Femur (tissue), 1 donor: ENCODE results near the gene IL12RB1.
"Not testable (repeated sequence)": the region's sequence is repeated elsewhere in the genome, so short reads cannot be mapped to it uniquely, and the experiment has no call there.

Source experiments
- DNase-seq: peaks from one replicate; pipeline ENCODE4 v3.0.0-alpha.2; 2017

The IL12RB1 gene

DNA sequence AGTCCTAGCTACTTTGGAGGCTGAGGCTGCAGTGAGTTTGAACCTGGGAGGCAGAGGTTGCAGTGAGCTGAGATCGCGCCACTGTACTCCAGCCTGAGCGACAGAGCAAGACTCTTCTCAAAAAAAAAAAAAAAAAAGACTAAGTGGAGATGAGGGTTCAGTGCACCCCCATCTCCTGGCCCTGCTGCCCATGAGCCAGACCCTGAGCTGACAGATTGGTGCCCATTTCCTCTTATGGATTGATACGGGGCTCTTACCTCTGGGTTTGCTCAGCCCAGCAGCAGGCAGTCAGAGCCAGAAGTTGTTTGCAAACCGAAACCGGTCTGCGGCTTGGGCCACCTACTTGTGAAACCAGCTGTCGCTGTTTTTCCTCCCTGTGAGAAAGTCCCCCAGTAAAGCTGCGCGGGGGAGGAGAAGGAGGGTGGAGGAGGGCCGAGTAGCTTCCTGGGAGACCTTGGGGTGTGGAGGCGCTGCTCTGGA lies 41.9 kb downstream of the IL12RB1 start:
- DNase-seq = peak; percentile 85

DNA sequence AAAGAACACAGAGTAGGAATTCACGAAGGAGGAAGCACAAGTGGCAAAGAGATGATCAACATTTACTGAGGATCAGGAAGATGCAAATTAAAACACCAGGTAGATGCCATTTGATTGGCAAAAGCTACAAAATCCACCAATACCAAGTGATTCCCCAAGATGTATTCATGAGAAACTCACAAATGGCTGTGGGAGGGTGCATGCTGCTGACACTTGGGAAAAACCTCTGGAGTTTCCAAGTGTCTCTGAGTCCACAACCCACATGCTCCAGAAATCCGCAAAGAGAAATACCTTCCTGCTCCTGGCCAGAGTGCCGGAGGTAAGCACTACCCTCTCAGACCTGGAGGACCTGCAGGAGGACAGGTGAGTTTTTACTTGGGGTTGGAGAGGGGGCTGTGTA lies 43.1 kb downstream of the IL12RB1 start:
- no peak for DNase-seq

DNA sequence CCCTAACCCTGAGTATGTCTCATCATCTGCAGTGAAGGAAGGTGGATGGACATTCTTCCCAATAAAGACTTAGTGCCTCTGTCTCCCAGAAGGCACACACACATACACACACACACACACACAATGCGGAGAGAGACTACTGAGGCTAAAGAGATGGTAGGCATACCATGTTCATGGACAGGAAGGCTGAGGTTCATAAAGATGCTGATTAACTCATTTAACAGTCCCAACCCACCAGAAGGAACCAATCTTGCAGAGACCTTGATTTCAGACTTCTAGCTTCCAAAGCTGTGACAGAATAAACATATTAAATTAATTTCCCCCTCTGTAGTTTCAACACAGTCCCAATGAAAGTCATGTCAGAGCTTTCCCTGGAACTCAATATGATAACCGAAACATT lies 45.7 kb downstream of the IL12RB1 start:
- DNase-seq = no peak

DNA sequence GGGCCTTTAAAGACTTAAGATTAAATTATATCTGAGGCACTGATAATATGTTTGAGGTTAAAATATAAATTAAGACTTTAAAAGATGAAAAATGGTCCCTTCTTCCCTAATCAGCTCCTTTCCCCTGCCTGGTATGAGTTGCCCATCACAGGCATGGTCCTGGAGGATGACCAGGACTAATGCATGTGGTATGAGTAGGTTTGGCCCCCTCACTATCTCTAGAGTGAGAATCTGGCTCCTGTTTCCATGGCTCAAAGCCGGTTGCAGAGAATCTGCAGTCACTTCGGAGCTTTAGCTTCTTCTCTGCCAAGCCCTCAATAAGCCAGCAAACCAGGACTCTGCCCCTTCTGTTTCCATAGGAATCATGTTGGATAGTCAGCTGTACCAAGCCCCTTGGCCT lies 54.6 kb downstream of the IL12RB1 start:
- not testable (repeated sequence) for DNase-seq

DNA sequence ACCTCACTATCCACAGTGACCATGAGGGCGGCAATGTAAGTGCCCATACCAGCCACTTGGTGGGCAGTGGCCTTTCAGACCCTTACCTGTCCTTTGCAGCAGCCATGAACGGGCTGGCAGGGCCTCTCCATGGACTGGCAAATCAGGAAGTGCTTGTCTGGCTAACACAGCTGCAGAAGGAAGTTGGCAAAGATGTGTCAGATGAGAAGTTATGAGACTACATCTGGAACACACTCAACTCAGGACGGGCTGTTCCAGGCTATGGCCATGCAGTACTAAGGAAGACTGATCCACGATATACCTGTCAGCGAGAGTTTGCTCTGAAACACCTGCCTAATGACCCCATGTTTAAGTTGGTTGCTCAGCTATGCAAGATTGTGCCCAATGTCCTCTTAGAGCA lies 55.3 kb downstream of the IL12RB1 start:
- DNase-seq = not testable (repeated sequence)

DNA sequence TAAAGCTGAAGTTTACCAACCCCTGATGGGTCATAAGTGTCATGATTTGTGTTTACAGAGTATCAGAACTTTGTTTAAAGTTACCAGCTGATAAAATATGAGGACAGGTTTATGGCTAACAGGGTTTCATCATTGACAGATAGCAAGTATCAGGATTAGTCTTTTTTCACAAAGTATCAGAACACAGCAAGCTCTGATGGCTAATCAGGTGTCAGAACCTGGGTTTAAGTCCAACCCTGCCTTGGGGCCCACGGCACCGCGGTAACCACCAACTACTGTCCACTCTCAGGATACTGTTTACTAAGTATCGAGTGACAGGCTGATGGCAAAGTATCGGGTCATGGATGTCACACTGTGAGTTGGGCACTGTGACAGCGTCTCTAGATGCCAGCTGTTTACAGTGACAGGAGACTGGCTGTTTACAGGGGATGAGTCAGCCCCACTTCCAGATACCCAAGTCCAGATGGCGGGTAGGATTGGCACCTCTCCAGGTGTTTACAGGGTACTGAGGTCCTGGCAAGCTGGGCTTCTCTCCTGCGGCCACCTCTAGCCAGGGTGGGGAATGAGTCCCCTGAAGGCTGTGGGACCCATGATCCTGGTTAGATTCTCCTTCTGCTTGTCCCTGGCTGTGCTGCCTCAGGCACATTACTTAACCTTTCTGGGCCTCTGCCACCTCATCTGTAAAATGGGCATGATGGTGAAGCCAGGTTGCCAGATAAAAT lies 57.0 kb downstream of the IL12RB1 start:
- peak; percentile 40 for DNase-seq

DNA sequence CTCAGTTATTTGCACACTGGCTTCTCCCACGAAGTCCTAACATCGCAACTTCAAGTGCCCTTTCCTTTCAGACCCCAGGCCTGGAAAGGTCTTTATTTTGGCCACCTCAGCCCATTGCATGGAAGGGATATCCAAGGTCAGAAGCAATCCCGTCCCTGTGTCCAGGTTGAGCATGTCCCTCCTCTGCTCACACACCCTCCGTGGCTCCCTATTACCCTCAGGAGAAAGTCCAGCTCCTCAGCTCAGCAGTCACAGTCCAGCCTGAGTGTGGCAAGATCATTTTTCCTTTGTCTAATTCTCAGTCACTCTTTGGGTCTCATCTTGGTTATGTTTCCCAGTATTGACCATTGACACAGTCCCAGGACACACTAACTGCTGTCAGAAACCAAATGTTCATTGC lies 59.6 kb downstream of the IL12RB1 start:
- no peak for DNase-seq

DNA sequence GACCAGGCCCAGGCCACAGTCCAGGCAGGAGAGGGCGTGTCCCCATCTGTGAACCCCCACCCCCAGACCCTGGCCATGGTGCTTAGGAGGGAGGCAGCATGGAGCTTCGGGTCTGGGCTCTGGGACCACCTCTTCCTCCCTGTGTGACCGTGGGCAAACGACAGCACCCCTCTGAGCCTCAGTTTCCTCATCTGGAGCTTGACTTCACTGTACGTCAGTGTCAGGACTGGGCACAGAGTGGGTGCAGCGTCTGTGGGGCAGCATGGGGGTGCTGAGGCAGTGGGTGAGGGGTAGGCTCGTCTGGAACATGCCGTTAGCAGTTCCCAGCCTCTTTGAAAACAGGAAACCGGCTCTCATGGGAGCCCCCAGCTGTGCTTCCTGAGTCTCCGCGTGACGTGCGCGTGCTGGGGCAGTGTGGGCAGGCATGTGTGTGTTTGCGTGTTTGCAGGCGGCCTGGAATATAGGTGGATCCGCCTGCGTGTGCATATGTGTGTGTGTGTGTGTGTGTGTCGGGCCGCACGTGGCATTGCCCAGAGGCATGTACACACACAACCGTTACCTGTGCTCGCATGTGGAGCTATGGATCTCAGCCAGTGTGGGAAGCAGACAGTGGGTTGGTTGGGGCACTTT lies 63.0 kb downstream of the IL12RB1 start:
- DNase-seq = peak; percentile 90

DNA sequence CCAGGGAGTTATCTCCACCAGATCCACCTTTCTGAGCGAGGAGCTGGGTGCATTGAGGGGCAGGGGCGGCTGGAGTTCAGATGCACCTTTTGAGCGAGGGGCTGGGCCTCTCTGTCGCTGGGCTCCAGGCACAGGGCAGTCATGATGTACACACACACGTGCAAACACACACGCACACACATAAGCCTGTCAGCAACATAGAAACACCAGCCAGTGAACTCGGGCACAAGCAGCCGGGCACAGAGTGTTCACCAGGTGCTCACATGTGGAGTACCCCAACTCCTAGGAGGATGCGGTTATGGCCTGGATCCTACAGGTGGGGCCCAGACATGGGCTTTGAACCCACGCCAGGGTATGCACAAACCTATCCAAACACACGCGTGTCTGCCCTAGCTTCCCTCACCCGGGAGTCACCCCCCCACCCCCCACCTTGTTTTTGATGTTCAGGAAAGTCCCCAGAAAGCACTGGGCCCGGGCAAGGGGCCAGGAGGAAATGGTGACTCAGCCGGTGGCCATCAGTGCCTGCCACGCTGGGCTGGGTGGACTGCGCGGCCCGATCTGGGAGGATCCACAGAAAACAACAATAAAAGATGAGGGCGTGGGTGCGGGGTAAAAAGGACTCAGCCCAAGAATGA lies 65.5 kb downstream of the IL12RB1 start:
- DNase-seq = peak; percentile 78

DNA sequence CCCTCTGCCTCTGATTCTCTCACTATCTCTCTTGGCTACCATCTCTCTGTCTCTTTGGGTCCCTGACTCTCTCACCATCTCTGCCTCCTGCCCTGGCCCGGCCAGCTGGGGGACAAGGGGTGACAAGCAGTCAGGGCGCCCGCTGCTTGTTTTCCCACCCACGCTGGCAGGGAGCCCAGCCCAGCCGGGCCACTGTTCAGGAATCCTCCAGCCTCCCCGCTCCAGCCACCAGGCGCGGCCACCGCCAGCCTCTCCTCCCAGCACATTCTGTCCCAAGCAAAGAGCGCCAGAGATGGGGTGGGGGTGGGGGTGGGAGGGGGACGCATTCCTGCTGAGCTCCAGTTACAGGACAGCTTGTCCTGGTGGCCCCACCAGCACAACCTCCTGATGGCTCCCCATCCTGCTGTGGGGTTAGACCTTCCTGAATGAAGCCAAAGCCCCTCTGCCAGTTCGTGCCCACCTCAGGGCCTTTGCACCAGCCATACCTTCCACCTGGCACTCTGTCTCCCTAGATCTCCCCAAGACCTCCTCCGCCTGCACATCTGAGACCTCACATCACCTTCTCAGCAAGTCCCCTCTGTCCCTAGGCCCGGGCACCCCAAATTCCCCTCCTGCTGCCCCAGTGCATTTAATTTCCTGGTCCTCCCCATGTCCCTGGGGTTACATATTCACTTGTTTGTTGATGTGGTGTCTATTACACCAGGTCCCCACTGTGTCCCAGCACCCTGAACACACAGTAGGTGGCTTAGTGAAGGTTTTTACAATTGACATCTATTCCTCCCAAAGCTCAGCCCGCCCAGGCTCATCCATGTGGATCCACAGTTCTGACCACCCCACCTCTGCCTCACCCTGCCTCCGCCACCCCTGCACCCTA lies 66.3 kb downstream of the IL12RB1 start:
- peak; percentile 74 for DNase-seq

DNA sequence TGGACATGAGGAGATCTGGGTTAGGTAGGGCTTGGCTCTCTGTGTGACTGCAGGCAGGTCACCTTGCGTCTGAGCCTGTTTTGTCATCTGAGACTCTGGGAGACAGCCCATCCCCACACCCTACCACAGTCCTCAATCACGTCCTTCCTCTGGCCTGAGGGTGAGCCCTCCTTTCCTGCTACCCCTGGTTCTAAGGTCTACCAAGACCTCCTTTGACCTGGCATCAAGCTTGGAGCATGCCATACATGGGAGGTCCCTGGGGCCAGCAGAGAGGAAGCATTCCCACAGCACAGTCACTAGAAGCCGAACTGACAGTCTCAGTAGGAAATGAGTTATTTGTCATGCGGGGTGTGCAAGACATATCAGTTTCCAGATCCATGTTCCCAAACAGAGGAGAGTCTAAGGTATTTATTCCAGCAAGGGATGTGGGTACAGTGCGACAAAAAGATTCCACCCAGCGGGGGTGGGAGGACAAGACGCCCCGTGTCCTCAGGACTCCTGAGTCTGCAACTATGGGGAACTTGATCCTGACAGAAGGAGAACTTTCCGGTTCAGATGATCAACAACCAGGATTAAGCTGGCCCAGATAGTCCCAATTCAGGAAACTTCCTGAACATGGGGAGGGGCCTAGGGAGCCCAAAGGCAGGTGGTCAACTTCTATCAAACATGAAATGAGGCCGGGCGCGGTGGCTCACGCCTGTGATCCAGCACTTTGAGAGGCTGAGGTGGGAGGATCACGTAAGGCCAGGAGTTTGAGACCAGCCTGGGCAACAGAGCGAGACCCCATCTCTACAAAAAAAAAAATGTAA lies 69.3 kb downstream of the IL12RB1 start:
- DNase-seq = no peak

DNA sequence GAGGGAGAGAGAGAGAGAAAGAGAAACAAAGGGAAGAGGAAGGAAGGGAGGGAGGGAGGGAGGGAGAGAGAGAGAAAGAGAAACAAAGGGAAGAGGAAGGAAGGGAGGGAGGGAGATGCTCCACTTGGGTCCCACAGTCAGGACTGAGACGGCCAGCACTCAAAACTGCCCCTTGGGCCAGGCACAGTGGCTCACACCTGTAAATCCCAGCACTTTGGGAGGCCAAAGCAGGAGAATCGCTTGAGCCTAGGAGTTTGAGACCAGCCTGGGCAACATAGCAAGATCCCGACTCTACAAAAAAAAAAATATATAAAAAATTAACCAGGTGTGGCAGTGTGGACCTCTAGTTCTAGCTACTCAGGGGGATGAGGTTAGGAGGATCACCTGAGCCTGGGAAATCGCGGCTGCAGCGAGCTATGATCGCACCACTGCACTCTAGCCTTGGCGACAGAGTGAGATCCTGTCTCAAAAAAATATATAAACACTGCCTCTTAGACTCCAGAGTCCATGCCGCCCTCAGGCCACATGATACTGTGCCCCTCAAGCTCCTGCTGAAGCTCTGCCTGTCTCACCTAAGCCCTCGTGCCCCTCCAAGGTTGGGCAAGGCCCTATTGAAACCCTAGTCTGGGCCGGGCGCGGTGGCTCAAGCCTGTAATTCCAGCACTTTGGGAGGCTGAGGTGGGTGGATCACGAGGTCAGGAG lies 70.4 kb downstream of the IL12RB1 start:
- no peak for DNase-seq

DNA sequence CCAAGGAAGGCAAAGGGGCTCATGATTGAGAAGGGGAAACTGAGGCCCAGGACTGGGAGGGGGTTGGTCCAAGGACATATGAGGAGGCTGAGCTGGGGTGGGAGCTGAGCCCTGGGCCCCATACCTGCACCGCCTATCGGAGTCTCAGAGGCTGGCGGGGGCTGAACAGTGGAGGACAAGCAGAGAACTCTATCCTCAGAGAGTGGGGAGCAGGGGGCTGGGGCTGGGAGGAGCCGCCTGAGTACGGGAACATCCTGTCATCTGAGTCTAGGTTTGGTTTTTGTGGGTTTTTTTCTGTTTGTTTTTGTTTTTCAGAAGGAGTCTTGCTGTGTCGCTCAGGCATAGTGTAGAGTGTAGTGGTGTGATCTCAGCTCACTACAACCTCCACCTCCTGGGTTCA lies 72.5 kb downstream of the IL12RB1 start:
- no peak for DNase-seq

DNA sequence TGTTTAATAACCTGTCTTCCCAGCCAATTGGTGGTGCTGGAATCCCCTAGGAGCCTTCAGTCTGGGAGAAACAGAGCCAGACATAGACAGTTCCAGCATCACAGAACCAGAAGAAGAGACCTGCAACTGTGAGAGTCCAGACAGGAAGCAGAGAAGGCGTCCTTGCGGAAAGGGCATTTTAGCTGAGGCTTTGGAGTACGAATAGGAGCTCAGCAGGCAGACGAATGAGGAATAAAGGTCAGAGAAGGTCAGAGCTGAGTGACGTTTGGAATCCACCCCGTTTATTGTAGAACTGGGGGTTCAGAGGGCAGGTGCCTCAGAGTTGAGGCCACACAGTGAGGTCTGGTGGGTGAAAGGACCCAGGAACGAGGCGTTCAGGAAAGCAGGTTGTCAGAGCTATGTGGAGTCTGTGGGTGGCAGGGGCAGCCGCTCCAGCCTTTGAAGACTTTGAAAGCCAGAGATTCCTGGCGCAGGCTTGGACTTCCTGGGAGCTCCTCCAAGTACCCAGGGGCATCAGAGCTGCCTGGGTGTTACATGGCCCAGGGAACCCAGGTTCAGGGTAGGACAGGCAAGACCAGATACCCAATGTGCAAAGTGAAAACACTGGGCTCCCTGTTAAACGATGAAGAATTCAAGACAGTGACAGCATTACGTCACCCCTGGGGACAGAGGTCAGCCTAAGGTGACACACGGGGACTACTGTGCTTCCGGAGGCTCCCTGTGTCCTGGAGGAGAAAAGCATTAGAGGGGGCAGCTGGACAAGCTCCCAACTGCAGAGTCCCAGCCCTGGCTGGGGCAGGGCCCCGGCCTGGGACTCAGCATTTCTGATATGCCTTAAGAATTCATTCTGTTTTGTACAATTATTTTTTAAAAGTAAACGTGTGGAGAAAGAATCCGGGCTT lies 73.3 kb downstream of the IL12RB1 start:
- no peak for DNase-seq

DNA sequence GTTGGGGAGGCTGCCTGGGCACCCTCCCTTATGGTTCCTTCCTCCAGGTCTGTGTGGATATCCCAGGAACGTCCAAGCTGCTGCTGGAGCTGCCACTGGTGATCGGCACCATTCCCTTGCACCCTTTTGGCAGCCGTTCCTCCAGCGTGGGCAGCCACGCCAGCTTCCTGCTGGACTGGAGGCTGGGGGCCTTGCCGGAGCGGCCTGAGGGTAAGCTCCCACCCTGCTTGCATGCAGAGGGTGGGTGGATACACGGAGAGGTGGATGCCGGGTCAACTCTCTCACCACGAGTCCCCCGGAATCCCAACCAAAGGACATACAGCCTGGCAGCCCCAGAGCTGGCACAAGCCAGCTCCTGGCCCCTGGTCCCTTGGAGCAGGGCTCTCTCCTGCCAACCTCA lies 76.6 kb downstream of the IL12RB1 start:
- no peak for DNase-seq

DNA sequence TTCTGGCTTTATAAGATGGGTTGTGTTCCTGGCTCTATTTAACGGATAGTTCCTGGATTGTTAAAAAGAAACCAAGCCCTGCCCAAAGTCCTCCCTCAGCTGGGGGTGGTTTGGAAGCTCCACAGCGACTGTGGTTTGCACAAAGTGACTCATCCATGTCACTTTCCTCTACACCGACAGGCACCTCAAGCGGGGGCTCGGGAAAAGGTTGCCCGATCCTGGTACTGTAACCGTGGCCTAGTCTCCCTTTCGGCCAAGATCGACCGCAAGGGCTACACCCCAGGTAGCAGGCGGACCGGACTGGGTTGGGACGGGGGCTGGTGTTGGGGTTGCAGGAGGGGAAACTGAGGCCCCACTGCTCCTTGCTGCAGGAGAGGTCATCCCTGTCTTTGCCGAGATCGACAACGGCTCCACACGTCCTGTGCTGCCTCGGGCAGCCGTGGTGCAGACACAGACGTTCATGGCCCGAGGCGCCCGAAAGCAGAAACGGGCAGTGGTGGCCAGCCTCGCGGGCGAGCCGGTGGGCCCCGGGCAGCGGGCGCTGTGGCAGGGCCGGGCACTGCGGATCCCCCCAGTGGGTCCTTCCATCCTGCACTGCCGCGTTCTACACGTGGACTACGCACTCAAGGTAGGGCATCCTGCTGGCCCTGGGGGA lies 77.2 kb downstream of the IL12RB1 start:
- DNase-seq = no peak
